Endodermal cell (in vitro differentiated cells): ENCODE results near the gene HAPLN2. TPM values are rescaled to one million over a fixed set of nuclear protein-coding genes. Genes with fewer than 3 reads are reported as not detected.
"Not testable (repeated sequence)": the region's sequence is repeated elsewhere in the genome, so short reads cannot be mapped to it uniquely, and the experiment has no call there.

Experiments
- DNase-seq: peaks from one replicate; pipeline ENCODE4 v3.0.0-alpha.2; 2017
- H3K27ac ChIP-seq: 2 replicates; pipeline ENCODE4 v1.5.1; 2013; ENCODE audit warnings: mild to moderate bottlenecking, low read depth, low read length, moderate library complexity
- H3K27me3 ChIP-seq: 2 replicates; pipeline ENCODE4 v1.6.1; 2013; ENCODE audit warnings: mild to moderate bottlenecking, low read length, moderate library complexity; ENCODE audit not compliant: insufficient read depth, control insufficient read depth, poor library complexity, severe bottlenecking
- H3K36me3 ChIP-seq: 2 replicates; pipeline ENCODE4 v1.7.0; 2013; ENCODE audit warnings: mild to moderate bottlenecking, low read length, moderate library complexity; ENCODE audit not compliant: control insufficient read depth, insufficient read depth
- H3K4me1 ChIP-seq: one replicate; pipeline ENCODE4 v1.7.0; 2013; ENCODE audit warnings: low read length; ENCODE audit not compliant: control insufficient read depth, insufficient read depth
- H3K4me3 ChIP-seq: 2 replicates; pipeline ENCODE4 v1.5.1; 2013; ENCODE audit warnings: mild to moderate bottlenecking, low read length, moderate library complexity
- H3K9ac ChIP-seq: 2 replicates; pipeline ENCODE4 v1.6.1; 2013; ENCODE audit warnings: mild to moderate bottlenecking, low read length, moderate library complexity; ENCODE audit not compliant: poor library complexity, severe bottlenecking; ENCODE audit errors: extremely low read depth
- H3K9me3 ChIP-seq: 2 replicates; pipeline ENCODE4 v1.6.1; 2013; ENCODE audit warnings: mild to moderate bottlenecking, low read length, moderate library complexity; ENCODE audit not compliant: control insufficient read depth
- H3K27ac Mint-ChIP-seq: 2 replicates; pipeline ENCODE4 v1.8.0; 2020; ENCODE audit warnings: mixed read lengths
- H3K27me3 Mint-ChIP-seq: 2 replicates; pipeline ENCODE4 v1.8.0; 2021; ENCODE audit warnings: mild to moderate bottlenecking, mixed read lengths; ENCODE audit not compliant: insufficient read depth
- H3K36me3 Mint-ChIP-seq: 2 replicates; pipeline ENCODE4 v1.8.0; 2020; ENCODE audit warnings: low read depth, mixed read lengths
- H3K4me1 Mint-ChIP-seq: 2 replicates; pipeline ENCODE4 v1.8.0; 2020; ENCODE audit warnings: mixed read lengths
- H3K4me3 Mint-ChIP-seq: 2 replicates; pipeline ENCODE4 v1.8.0; 2020; ENCODE audit warnings: mild to moderate bottlenecking, moderate library complexity, mixed read lengths
- H3K9me3 Mint-ChIP-seq: 2 replicates; pipeline ENCODE4 v1.8.0; 2020; ENCODE audit warnings: mild to moderate bottlenecking, mixed read lengths
- WGBS, 2 experiments: methylation state at CpG; one replicate each; pipeline versions ENCODE4 v1.1.5 to v1.1.7; 2013; ENCODE audit warnings: missing lambda C conversion rate in 2 of 2, mixed read lengths in 1 of 2; ENCODE audit not compliant: insufficient coverage in 1 of 2, insufficient read length in 1 of 2; 5-methylcytosine and 5-hydroxymethylcytosine counted together
- total RNA-seq, 2 donors: library from RNA; stranded (reverse); fragmentation: NEBNext Ultra II Directional in 1 of 2; extraction: Animal tissue kit (Norgen Biotek cat#: 25700) in 1 of 2; gene quantifications; 2 replicates in 1 of 2; 3 replicates in 1 of 2; pipeline ENCODE4 v1.2.1, GENCODE V29; 2021
- TF ChIP-seq, protein P1 (sequence below): fragments of 200-600 bp; sonication (generic); conservative IDR thresholded peaks from 2 replicates; pipeline ENCODE4 v1.5.0; 2021; ENCODE audit warnings: antibody characterized with exemption, mild to moderate bottlenecking

Gene HAPLN2
- total RNA-seq, 2 donors from 2014 or later: 0.42 to 2.8 TPM

DNA sequence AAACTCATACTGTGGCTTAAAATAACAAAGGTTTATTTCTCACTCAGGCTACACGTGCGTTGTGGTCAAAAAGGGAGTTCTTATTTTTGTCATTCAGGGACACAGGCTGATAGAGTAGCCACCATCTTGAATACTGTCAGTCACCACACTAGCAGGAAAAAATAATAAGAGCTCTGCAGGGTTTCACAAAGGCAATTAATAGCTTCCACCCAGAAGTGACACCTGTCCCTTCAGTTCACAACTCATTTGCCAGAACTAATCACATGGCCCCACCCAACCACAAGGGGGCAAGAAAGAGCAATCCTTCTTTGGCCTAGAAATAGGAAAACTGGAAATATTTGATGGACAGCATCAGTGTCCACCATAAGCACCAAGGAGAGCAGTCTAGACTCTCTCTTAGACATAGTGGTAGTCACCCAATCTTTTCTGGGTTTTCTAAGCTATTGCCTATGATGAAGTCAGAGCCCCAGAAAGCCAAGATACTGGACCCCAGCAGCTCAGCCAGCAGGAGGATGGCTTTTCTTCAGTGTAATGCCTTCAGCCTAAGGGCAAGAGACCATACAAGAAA is 8.2 kb downstream of the HAPLN2 start:
- DNase-seq: peak; percentile 85
- WGBS, 2 experiments: 89 to 90% methylated on average over 2 of the region's 2 CpGs
- Histone ChIP-seq H3K9me3 (no peaks in the 10 kb centered on the region), H3K36me3 (no peaks in the 10 kb centered on the region), H3K27ac (no peak overlapping the region), H3K4me3 (no peak overlapping the region), H3K27me3 (peaks cover 54% of the 10 kb centered on the region), H3K4me1 (no peaks in the 10 kb centered on the region), H3K9ac (no peak overlapping the region)
- Mint-ChIP-seq H3K9me3 (no peaks in the 10 kb centered on the region), H3K4me1 (peaks cover 10% of the 10 kb centered on the region), H3K27me3 (peaks cover 88% of the 10 kb centered on the region), H3K36me3 (no peaks in the 10 kb centered on the region), H3K4me3 (no peak overlapping the region), H3K27ac (no peak overlapping the region)
- TF ChIP-seq, protein P1, sequence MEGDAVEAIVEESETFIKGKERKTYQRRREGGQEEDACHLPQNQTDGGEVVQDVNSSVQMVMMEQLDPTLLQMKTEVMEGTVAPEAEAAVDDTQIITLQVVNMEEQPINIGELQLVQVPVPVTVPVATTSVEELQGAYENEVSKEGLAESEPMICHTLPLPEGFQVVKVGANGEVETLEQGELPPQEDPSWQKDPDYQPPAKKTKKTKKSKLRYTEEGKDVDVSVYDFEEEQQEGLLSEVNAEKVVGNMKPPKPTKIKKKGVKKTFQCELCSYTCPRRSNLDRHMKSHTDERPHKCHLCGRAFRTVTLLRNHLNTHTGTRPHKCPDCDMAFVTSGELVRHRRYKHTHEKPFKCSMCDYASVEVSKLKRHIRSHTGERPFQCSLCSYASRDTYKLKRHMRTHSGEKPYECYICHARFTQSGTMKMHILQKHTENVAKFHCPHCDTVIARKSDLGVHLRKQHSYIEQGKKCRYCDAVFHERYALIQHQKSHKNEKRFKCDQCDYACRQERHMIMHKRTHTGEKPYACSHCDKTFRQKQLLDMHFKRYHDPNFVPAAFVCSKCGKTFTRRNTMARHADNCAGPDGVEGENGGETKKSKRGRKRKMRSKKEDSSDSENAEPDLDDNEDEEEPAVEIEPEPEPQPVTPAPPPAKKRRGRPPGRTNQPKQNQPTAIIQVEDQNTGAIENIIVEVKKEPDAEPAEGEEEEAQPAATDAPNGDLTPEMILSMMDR: peak; percentile 91

DNA sequence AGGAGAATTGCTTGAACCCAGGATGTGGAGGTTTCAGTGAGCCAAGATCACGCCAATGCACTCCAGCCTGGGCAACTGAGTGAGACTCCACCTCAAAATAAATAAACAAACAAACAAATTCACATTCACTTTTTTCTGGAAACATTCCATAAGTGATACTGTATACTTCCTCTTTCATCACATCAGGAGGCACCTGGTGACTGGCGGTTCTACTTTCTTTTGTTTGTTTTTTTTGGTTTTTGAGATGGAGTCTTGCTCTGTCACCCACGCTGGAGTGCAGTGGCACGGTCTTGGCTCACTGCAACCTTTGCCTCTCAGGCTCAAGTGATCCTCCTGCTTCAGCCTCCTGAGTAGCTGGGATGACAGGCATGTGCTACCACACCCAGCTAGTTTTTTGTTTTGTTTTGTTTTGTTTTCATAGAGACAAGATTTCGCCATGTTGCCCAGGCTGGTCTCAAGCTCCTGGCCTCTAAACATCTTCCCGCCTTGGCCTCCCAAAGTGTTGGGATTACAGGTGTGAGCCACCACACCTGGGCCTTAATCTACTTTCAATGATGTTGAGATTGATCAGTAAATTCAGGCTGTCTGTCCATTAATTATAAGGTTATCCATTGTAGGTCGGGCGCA is 10.7 kb downstream of the HAPLN2 start:
- H3K9me3 ChIP-seq: no peaks in the 10 kb centered on the region
- H3K27me3 ChIP-seq: peaks cover 53% of the 10 kb centered on the region
- DNase-seq: no peak
- H3K4me3 ChIP-seq: no peak overlapping the region
- H3K9ac ChIP-seq: no peak overlapping the region
- no peaks in the 10 kb centered on the region for H3K9me3 Mint-ChIP-seq
- TF ChIP-seq, protein P1: no peak
- no peak overlapping the region for H3K27ac ChIP-seq
- H3K27ac Mint-ChIP-seq: no peak overlapping the region
- H3K27me3 Mint-ChIP-seq: peaks cover 88% of the 10 kb centered on the region
- 80 to 92% methylated on average over 2 to 8 of the region's 8 CpGs for WGBS, 2 experiments
- H3K4me3 Mint-ChIP-seq: no peak overlapping the region
- H3K36me3 Mint-ChIP-seq: no peaks in the 10 kb centered on the region
- H3K4me1 Mint-ChIP-seq: peaks cover 8% of the 10 kb centered on the region
- no peaks in the 10 kb centered on the region for H3K36me3 ChIP-seq
- no peaks in the 10 kb centered on the region for H3K4me1 ChIP-seq

DNA sequence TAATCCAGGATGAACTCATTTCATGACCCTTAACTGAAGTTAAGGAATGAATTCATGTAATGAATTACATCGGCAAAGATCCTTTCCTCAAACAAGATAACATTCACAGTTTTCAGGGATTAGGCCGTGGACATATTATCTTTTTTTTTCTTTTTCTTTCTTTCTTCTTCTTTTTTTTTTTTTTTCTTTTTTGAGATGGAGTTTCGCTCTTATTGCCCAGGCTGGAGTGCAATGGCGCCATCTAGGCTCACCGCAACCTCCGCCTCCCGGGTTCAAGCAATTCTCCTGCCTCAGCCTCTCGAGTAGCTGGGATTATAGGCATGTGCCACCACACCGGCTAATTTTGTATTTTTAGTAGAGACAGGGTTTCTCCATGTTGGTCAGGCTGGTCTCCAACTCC is 11.9 kb downstream of the HAPLN2 start:
- H3K27me3 ChIP-seq: peaks cover 53% of the 10 kb centered on the region
- H3K9me3 Mint-ChIP-seq, H3K4me3 Mint-ChIP-seq, H3K9ac ChIP-seq, H3K36me3 ChIP-seq, H3K4me3 ChIP-seq, H3K9me3 ChIP-seq, H3K27ac ChIP-seq, H3K4me1 Mint-ChIP-seq, H3K27ac Mint-ChIP-seq, H3K36me3 Mint-ChIP-seq, DNase-seq, H3K4me1 ChIP-seq: not testable (repeated sequence)
- WGBS, 2 experiments: 67 to 71% methylated on average over 1 to 9 of the region's 9 CpGs
- TF ChIP-seq, protein P1: peak; percentile 58
- peaks cover 89% of the 10 kb centered on the region for H3K27me3 Mint-ChIP-seq
